ENCODE measurements around the gene FSD1L. TPM values are rescaled to one million over a fixed set of nuclear protein-coding genes. Genes with fewer than 3 reads are reported as not detected.

Gene FSD1L
- total RNA-seq, 1 experiment from 2014 or later: 5.5 TPM

GRCh38 chr9:105557804-105558610, 110.2 kb downstream of the FSD1L start, which contains the start of gene FKTN:
TSS of gene FKTN (plus strand) at chr9:105558131. CDS start at chr9:105575033, 16,902 bp downstream.
- H3K27ac ChIP-seq (ENCODE audit: insufficient read length, low read depth, low read length): no peak within 1 kb of the TSS
- DNase-seq: peak; percentile 94

More at GRCh38 chr9:105557804-105558610, 110.2 kb downstream of the FSD1L start, which contains the start of gene FKTN:
- WGBS (ENCODE audit: extremely low coverage, insufficient read length, low lambda C conversion rate): no CpG with 5 or more reads among the region's 49 CpGs
- Mint-ChIP-seq H3K4me3 (peak within 1 kb of the TSS; percentile 88 to 96), H3K27ac (peak within 1 kb of the TSS in 2 of 3 experiments; percentile 39 to 94; a peak in 2 of 7 replicates), H3K27me3 (ENCODE audit: low read depth) (peaks cover 26% of the 10 kb centered on the region), H3K9me3 (peaks cover 30 to 38% of the 10 kb centered on the region in 2 experiments), H3K4me1 (peaks cover 11 to 12% of the 10 kb centered on the region in 2 experiments), H3K36me3 (ENCODE audit: insufficient read depth in 1 of 3, low read depth in 3 of 3) (peaks cover 21 to 40% (median 33%) of the 10 kb centered on the region in 3 experiments)
- Histone ChIP-seq H3K9ac (ENCODE audit: extremely low read depth, insufficient read length, low read length) (peak within 1 kb of the TSS; percentile 46), H2BK12ac (ENCODE audit: insufficient read length, low read depth, low read length) (no peak within 1 kb of the TSS), H2AFZ (ENCODE audit: low read length) (peak within 1 kb of the TSS; percentile 51), H2BK5ac (ENCODE audit: insufficient read length, low read length) (no peak within 1 kb of the TSS), H3K14ac (ENCODE audit: insufficient read depth, low read length) (0 out of 2 replicates have a peak within 1 kb of the TSS, but pooled peaks have one; percentile 34), H2BK120ac (ENCODE audit: low read depth, low read length, poor library complexity, severe bottlenecking) (no peak within 1 kb of the TSS), H3K79me2 (ENCODE audit: insufficient read depth, low read length) (no peaks in the 10 kb centered on the region), H3K4me2 (ENCODE audit: insufficient read depth, insufficient read length, low read length) (peak within 1 kb of the TSS; percentile 93), H2AK5ac (ENCODE audit: insufficient read length, low read length) (no peak within 1 kb of the TSS), H3K4ac (ENCODE audit: low read depth, low read length) (no peak within 1 kb of the TSS), H3K56ac (ENCODE audit: insufficient read length, low read depth, low read length) (no peak within 1 kb of the TSS), H3K79me1 (ENCODE audit: insufficient read depth, low read depth, low read length, poor library complexity, severe bottlenecking) (no peaks in the 10 kb centered on the region), H4K91ac (ENCODE audit: insufficient read length, low read depth, low read length) (no peak within 1 kb of the TSS), H2BK15ac (ENCODE audit: low read depth, low read length) (no peak within 1 kb of the TSS), H3K27me3 (ENCODE audit: insufficient read depth, low read length) (no peaks in the 10 kb centered on the region), H3K4me1 (ENCODE audit: insufficient read depth, low read length) (no peaks in the 10 kb centered on the region), H4K8ac (replicated peaks; ENCODE audit: insufficient read length, low read depth, low read length) (no peak within 1 kb of the TSS), H3K18ac (ENCODE audit: insufficient read length, low read depth, low read length) (no peak within 1 kb of the TSS), H2BK20ac (ENCODE audit: low read depth, low read length, poor library complexity, severe bottlenecking) (no peak within 1 kb of the TSS), H3T11ph (ENCODE audit: low read length) (no peak within 1 kb of the TSS), H3K9me3 (ENCODE audit: control insufficient read depth, low read depth, low read length) (peaks cover 12% of the 10 kb centered on the region), H4K20me1 (ENCODE audit: control insufficient read depth, insufficient read depth, insufficient read length) (no peaks in the 10 kb centered on the region), H3K23ac (ENCODE audit: insufficient read length, low read depth, low read length) (no peak within 1 kb of the TSS), H4K5ac (ENCODE audit: insufficient read length, low read depth, low read length) (no peak within 1 kb of the TSS), H3K23me2 (ENCODE audit: insufficient read length, low read depth, low read length, poor library complexity, severe bottlenecking) (peaks cover 9% of the 10 kb centered on the region)
- TF ChIP-seq CTCF (conservative IDR thresholded peaks at IDR 0.05): no peak

Data from H9 (cell line).